ENCODE results near the gene FAR2. TPM values are rescaled to one million over a fixed set of nuclear protein-coding genes. Genes with fewer than 3 reads are reported as not detected.
"Not testable (repeated sequence)": the region's sequence is repeated elsewhere in the genome, so short reads cannot be mapped to it uniquely, and the experiment has no call there.

FAR2 gene
- total RNA-seq, 2 experiments from 2014 or later: 2.2 to 4.4 TPM

- H3K9me3 Mint-ChIP-seq; intact Hi-C loops (cut with micrococcal nuclease); DNase-seq; H3K4me1 Mint-ChIP-seq (ENCODE audit: low read depth); H3K36me3 Mint-ChIP-seq (ENCODE audit: low read depth); H3K4me3 Mint-ChIP-seq; H3K27ac Mint-ChIP-seq; H3K27me3 Mint-ChIP-seq (ENCODE audit: low read depth); CTCF ChIA-PET: not testable (repeated sequence)
Measured at GRCh38 chr12:29182247-29182646, 33.2 kb downstream of the FAR2 start.

GRCh38 chr12:29187756-29188155 is 38.7 kb downstream of the FAR2 start:
- Mint-ChIP-seq H3K36me3 (ENCODE audit: low read depth) (no peaks in the 10 kb centered on the region), H3K4me1 (ENCODE audit: low read depth) (no peaks in the 10 kb centered on the region), H3K27ac (no peak overlapping the region), H3K27me3 (ENCODE audit: low read depth) (no peaks in the 10 kb centered on the region), H3K9me3 (no peaks in the 10 kb centered on the region), H3K4me3 (no peak overlapping the region)
- intact Hi-C loops (cut with micrococcal nuclease): no loop called here
- no peak for DNase-seq
- CTCF ChIA-PET: no interaction called here

- intact Hi-C loops (cut with micrococcal nuclease): no loop called here
- Mint-ChIP-seq H3K4me1 (ENCODE audit: low read depth) (no peaks in the 10 kb centered on the region), H3K4me3 (no peak overlapping the region), H3K27ac (no peak overlapping the region), H3K36me3 (ENCODE audit: low read depth) (no peaks in the 10 kb centered on the region), H3K27me3 (ENCODE audit: low read depth) (no peaks in the 10 kb centered on the region), H3K9me3 (no peaks in the 10 kb centered on the region)
- DNase-seq: no peak
- CTCF ChIA-PET: interaction anchor here (0.6 kb wide), 1 partner anchor 116 kb away, joined by 4 read pairs; no protein-coding TSS in a partner anchor
Measured at GRCh38 chr12:29191267-29191850, 42.3 kb downstream of the FAR2 start.

- intact Hi-C loops (cut with micrococcal nuclease): no loop called here
- DNase-seq: no peak
- H3K4me3 Mint-ChIP-seq: no peak overlapping the region
- no peak overlapping the region for H3K27ac Mint-ChIP-seq
- no peaks in the 10 kb centered on the region for H3K27me3 Mint-ChIP-seq (ENCODE audit: low read depth)
- no peaks in the 10 kb centered on the region for H3K36me3 Mint-ChIP-seq (ENCODE audit: low read depth)
- no peaks in the 10 kb centered on the region for H3K4me1 Mint-ChIP-seq (ENCODE audit: low read depth)
- H3K9me3 Mint-ChIP-seq: peaks cover 1% of the 10 kb centered on the region
- CTCF ChIA-PET: no interaction called here
Measured at GRCh38 chr12:29198901-29199300, 49.8 kb downstream of the FAR2 start.

- Mint-ChIP-seq H3K4me3 (no peak overlapping the region), H3K36me3 (ENCODE audit: low read depth) (no peaks in the 10 kb centered on the region), H3K4me1 (ENCODE audit: low read depth) (no peaks in the 10 kb centered on the region), H3K9me3 (peaks cover 1% of the 10 kb centered on the region), H3K27ac (no peak overlapping the region), H3K27me3 (ENCODE audit: low read depth) (no peaks in the 10 kb centered on the region)
- CTCF ChIA-PET: no interaction called here
- no peak for DNase-seq
- intact Hi-C loops (cut with micrococcal nuclease): no loop called here
Measured at GRCh38 chr12:29200586-29200985, 51.5 kb downstream of the FAR2 start.

GRCh38 chr12:29201296-29201695 is 52.2 kb downstream of the FAR2 start:
- no peak for DNase-seq
- Mint-ChIP-seq H3K36me3 (ENCODE audit: low read depth) (no peaks in the 10 kb centered on the region), H3K9me3 (peaks cover 1% of the 10 kb centered on the region), H3K4me1 (ENCODE audit: low read depth) (no peaks in the 10 kb centered on the region), H3K27ac (no peak overlapping the region), H3K27me3 (ENCODE audit: low read depth) (no peaks in the 10 kb centered on the region), H3K4me3 (no peak overlapping the region)
- CTCF ChIA-PET: no interaction called here
- intact Hi-C loops (cut with micrococcal nuclease): no loop called here

GRCh38 chr12:29201746-29202145 is 52.7 kb downstream of the FAR2 start:
- CTCF ChIA-PET: interaction anchor here (0.6 kb wide), 1 partner anchor 264 kb away, joined by 3 read pairs; no protein-coding TSS in a partner anchor
- DNase-seq: no peak
- no peaks in the 10 kb centered on the region for H3K27me3 Mint-ChIP-seq (ENCODE audit: low read depth)
- intact Hi-C loops (cut with micrococcal nuclease): no loop called here
- H3K27ac Mint-ChIP-seq: no peak overlapping the region
- no peaks in the 10 kb centered on the region for H3K36me3 Mint-ChIP-seq (ENCODE audit: low read depth)
- peaks cover 1% of the 10 kb centered on the region for H3K9me3 Mint-ChIP-seq
- no peak overlapping the region for H3K4me3 Mint-ChIP-seq
- H3K4me1 Mint-ChIP-seq (ENCODE audit: low read depth): no peaks in the 10 kb centered on the region

- no peak for DNase-seq
- Mint-ChIP-seq H3K36me3 (ENCODE audit: low read depth) (no peaks in the 10 kb centered on the region), H3K9me3 (peaks cover 1% of the 10 kb centered on the region), H3K4me1 (ENCODE audit: low read depth) (no peaks in the 10 kb centered on the region), H3K27ac (no peak overlapping the region), H3K27me3 (ENCODE audit: low read depth) (no peaks in the 10 kb centered on the region), H3K4me3 (no peak overlapping the region)
- intact Hi-C loops (cut with micrococcal nuclease): no loop called here
- CTCF ChIA-PET: no interaction called here
Measured at GRCh38 chr12:29204521-29204920, 55.4 kb downstream of the FAR2 start.

- Mint-ChIP-seq H3K27me3 (ENCODE audit: low read depth) (no peaks in the 10 kb centered on the region), H3K9me3 (no peaks in the 10 kb centered on the region), H3K36me3 (ENCODE audit: low read depth) (no peaks in the 10 kb centered on the region), H3K4me1 (ENCODE audit: low read depth) (no peaks in the 10 kb centered on the region), H3K27ac (no peak overlapping the region), H3K4me3 (no peak overlapping the region)
- CTCF ChIA-PET: no interaction called here
- intact Hi-C loops (cut with micrococcal nuclease): no loop called here
- no peak for DNase-seq
Measured at GRCh38 chr12:29207120-29207519, 58.0 kb downstream of the FAR2 start.

GRCh38 chr12:29208060-29208459 is 59.0 kb downstream of the FAR2 start:
- DNase-seq: no peak
- Mint-ChIP-seq H3K4me3 (no peak overlapping the region), H3K4me1 (ENCODE audit: low read depth) (no peaks in the 10 kb centered on the region), H3K9me3 (no peaks in the 10 kb centered on the region), H3K27me3 (ENCODE audit: low read depth) (no peaks in the 10 kb centered on the region), H3K36me3 (ENCODE audit: low read depth) (no peaks in the 10 kb centered on the region), H3K27ac (no peak overlapping the region)
- CTCF ChIA-PET: no interaction called here
- intact Hi-C loops (cut with micrococcal nuclease): no loop called here

GRCh38 chr12:29208936-29209701 is 60.0 kb downstream of the FAR2 start:
- Mint-ChIP-seq H3K4me3 (no peak overlapping the region), H3K27ac (no peak overlapping the region), H3K9me3 (no peaks in the 10 kb centered on the region), H3K27me3 (ENCODE audit: low read depth) (no peaks in the 10 kb centered on the region), H3K4me1 (ENCODE audit: low read depth) (no peaks in the 10 kb centered on the region), H3K36me3 (ENCODE audit: low read depth) (no peaks in the 10 kb centered on the region)
- intact Hi-C loops (cut with micrococcal nuclease): no loop called here
- DNase-seq: no peak
- CTCF ChIA-PET: interaction anchor here (0.6 kb wide), 1 partner anchor 154 kb away, joined by 3 read pairs; no protein-coding TSS in a partner anchor

GRCh38 chr12:29211696-29212095 is 62.6 kb downstream of the FAR2 start:
- CTCF ChIA-PET: interaction anchor here (1.1 kb wide), 1 partner anchor 123 kb away, joined by 3 read pairs; no protein-coding TSS in a partner anchor
- Mint-ChIP-seq H3K36me3 (ENCODE audit: low read depth) (no peaks in the 10 kb centered on the region), H3K4me1 (ENCODE audit: low read depth) (no peaks in the 10 kb centered on the region), H3K9me3 (no peaks in the 10 kb centered on the region), H3K27me3 (ENCODE audit: low read depth) (no peaks in the 10 kb centered on the region), H3K27ac (no peak overlapping the region), H3K4me3 (no peak overlapping the region)
- no peak for DNase-seq
- intact Hi-C loops (cut with micrococcal nuclease): no loop called here
